Osteoblast (primary cell): ENCODE measurements around the gene SERGEF. TPM values are rescaled to one million over a fixed set of nuclear protein-coding genes. Genes with fewer than 3 reads are reported as not detected.
A peak's percentile ranks its signal among the peaks of the same experiment; 100 is the strongest.

ENCODE experiments used
- DNase-seq: peaks from one replicate; pipeline ENCODE4 v3.0.0; 2011; ENCODE audit warnings: low spot score, mixed read lengths; ENCODE audit not compliant: insufficient read length; ENCODE audit errors: missing footprints
- H2AFZ ChIP-seq: 2 replicates; pipeline ENCODE4 v1.6.0; 2011; ENCODE audit warnings: mild to moderate bottlenecking, low read length
- H3K27ac ChIP-seq: 2 replicates; pipeline ENCODE4 v1.5.1; 2011; ENCODE audit warnings: mild to moderate bottlenecking, low read depth, low read length, moderate library complexity
- H3K27me3 ChIP-seq: 2 replicates; pipeline ENCODE4 v1.6.0; 2012; ENCODE audit warnings: mild to moderate bottlenecking, control low read depth, inconsistent platforms, low read length, moderate library complexity; ENCODE audit not compliant: insufficient read depth
- H3K36me3 ChIP-seq: 2 replicates; pipeline ENCODE4 v1.5.1; 2011; ENCODE audit warnings: mild to moderate bottlenecking, low read length, control low read depth, moderate library complexity; ENCODE audit not compliant: insufficient read depth
- H3K4me1 ChIP-seq: 2 replicates; pipeline ENCODE4 v1.5.1; 2011; ENCODE audit warnings: mild to moderate bottlenecking, low read length, control low read depth, moderate library complexity; ENCODE audit not compliant: insufficient read depth
- H3K4me2 ChIP-seq: 2 replicates; pipeline ENCODE4 v1.6.0; 2011; ENCODE audit warnings: mild to moderate bottlenecking, low read length; ENCODE audit not compliant: insufficient read depth
- H3K4me3 ChIP-seq: fragments of 200-600 bp; sonication (generic); 3 replicates; pipeline ENCODE4 v1.5.1; 2012; ENCODE audit warnings: mild to moderate bottlenecking, low read length, inconsistent platforms; ENCODE audit not compliant: insufficient read depth
- H3K79me2 ChIP-seq: 2 replicates; pipeline ENCODE4 v1.6.0; 2012; ENCODE audit warnings: mild to moderate bottlenecking, low read length, control low read depth, inconsistent platforms; ENCODE audit not compliant: insufficient read depth
- H3K9me3 ChIP-seq: 2 replicates; pipeline ENCODE4 v1.5.1; 2011; ENCODE audit warnings: low read depth, low read length, control low read depth
- H4K20me1 ChIP-seq: 2 replicates; pipeline ENCODE4 v1.6.0; 2012; ENCODE audit warnings: mild to moderate bottlenecking, low read length, control low read depth; ENCODE audit not compliant: insufficient read depth
- CTCF ChIP-seq: IDR thresholded peaks from 2 replicates; pipeline ENCODE4 v1.5.1; 2011; ENCODE audit warnings: mild to moderate bottlenecking, low read depth, low read length, moderate library complexity; ENCODE audit errors: extremely low read depth
- total RNA-seq: library from RNA; depleted of rRNA; stranded (reverse); fragments of >200 nt; gene quantifications from 2 replicates; pipeline ENCODE4 v1.2.3, GENCODE V29; 2012

SERGEF gene
- total RNA-seq, 1 donor: 29.7 TPM

- H2AFZ ChIP-seq: no peak overlapping the region
- peaks cover 2% of the 10 kb centered on the region for H3K4me1 ChIP-seq
- H3K9me3 ChIP-seq: no peaks in the 10 kb centered on the region
- no peaks in the 10 kb centered on the region for H3K79me2 ChIP-seq
- H3K4me3 ChIP-seq: no peak overlapping the region
- no peaks in the 10 kb centered on the region for H4K20me1 ChIP-seq
- no peak overlapping the region for H3K27ac ChIP-seq
- no peak for TF ChIP-seq CTCF
- H3K27me3 ChIP-seq: no peaks in the 10 kb centered on the region
- H3K36me3 ChIP-seq: peaks cover 6% of the 10 kb centered on the region
- DNase-seq: no peak
- no peak overlapping the region for H3K4me2 ChIP-seq
Measured at GRCh38 chr11:17960091-17960490, 52.8 kb downstream of the SERGEF start.

GRCh38 chr11:17958446-17958845 is 54.4 kb downstream of the SERGEF start:
- no peaks in the 10 kb centered on the region for H3K27me3 ChIP-seq
- peaks cover 15% of the 10 kb centered on the region for H3K4me1 ChIP-seq
- H3K27ac ChIP-seq: no peak overlapping the region
- H3K4me3 ChIP-seq: no peak overlapping the region
- no peak for TF ChIP-seq CTCF
- H4K20me1 ChIP-seq: peaks cover 7% of the 10 kb centered on the region
- DNase-seq: no peak
- H2AFZ ChIP-seq: no peak overlapping the region
- no peaks in the 10 kb centered on the region for H3K9me3 ChIP-seq
- no peak overlapping the region for H3K4me2 ChIP-seq
- no peaks in the 10 kb centered on the region for H3K79me2 ChIP-seq
- peaks cover 6% of the 10 kb centered on the region for H3K36me3 ChIP-seq

- Histone ChIP-seq H3K36me3 (peaks cover 4% of the 10 kb centered on the region), H3K79me2 (no peaks in the 10 kb centered on the region), H3K4me2 (peak overlapping the region; percentile 12), H3K9me3 (no peaks in the 10 kb centered on the region), H4K20me1 (peaks cover 9% of the 10 kb centered on the region), H3K27ac (peak overlapping the region; percentile 9), H3K4me3 (no peak overlapping the region), H2AFZ (no peak overlapping the region), H3K27me3 (no peaks in the 10 kb centered on the region), H3K4me1 (peaks cover 15% of the 10 kb centered on the region)
- DNase-seq: peak; percentile 37
- TF ChIP-seq CTCF: no peak
Measured at GRCh38 chr11:17954395-17955252, 58.2 kb downstream of the SERGEF start.

- H4K20me1 ChIP-seq: peaks cover 9% of the 10 kb centered on the region
- no peak overlapping the region for H3K27ac ChIP-seq
- H3K4me2 ChIP-seq: no peak overlapping the region
- H3K4me3 ChIP-seq: no peak overlapping the region
- no peaks in the 10 kb centered on the region for H3K27me3 ChIP-seq
- no peak for TF ChIP-seq CTCF
- no peak for DNase-seq
- H3K4me1 ChIP-seq: peaks cover 15% of the 10 kb centered on the region
- H3K36me3 ChIP-seq: no peaks in the 10 kb centered on the region
- no peak overlapping the region for H2AFZ ChIP-seq
- no peaks in the 10 kb centered on the region for H3K79me2 ChIP-seq
- H3K9me3 ChIP-seq: no peaks in the 10 kb centered on the region
Measured at GRCh38 chr11:17952487-17952886, 60.4 kb downstream of the SERGEF start.
